ENCODE results near the gene PTPRG. TPM values are rescaled to one million over a fixed set of nuclear protein-coding genes. Genes with fewer than 3 reads are reported as not detected.

Gene PTPRG
- polyA plus RNA-seq, 3 donors = not detected

GRCh38 chr3:61673651-61674050 lies 112.3 kb downstream of the PTPRG start:
- no peaks in the 10 kb centered on the region for H3K4me1 ChIP-seq (ENCODE audit: control insufficient read depth in 1 of 2, insufficient read depth in 2 of 2, low read length in 2 of 2)
- TF ChIP-seq CTCF (IDR thresholded peaks at IDR 0.05) = no peak
- Mint-ChIP-seq H3K36me3 (no peaks in the 10 kb centered on the region), H3K27ac (no peak overlapping the region), H3K4me3 (no peak overlapping the region), H3K27me3 (ENCODE audit: low read depth in 3 of 3) (no peaks in the 10 kb centered on the region), H3K4me1 (no peaks in the 10 kb centered on the region), H3K9me3 (peaks cover 6 to 16% (median 11%) of the 10 kb centered on the region in 7 donors)
- H3K27me3 ChIP-seq (ENCODE audit: control insufficient read depth in 2 of 2, insufficient read depth in 2 of 2, low read length in 2 of 2) = no peaks in the 10 kb centered on the region
- H3K4me3 ChIP-seq (replicated peaks in 1 of 3; ENCODE audit: low read depth in 2 of 3, low read length in 3 of 3) = no peak overlapping the region
- no CpG with 5 or more reads among the region's 3 CpGs for WGBS (ENCODE audit: insufficient coverage)
- DNase-seq = no peak
- no peaks in the 10 kb centered on the region for H4K20me1 ChIP-seq (ENCODE audit: insufficient read depth, low read length)
- H3K79me2 ChIP-seq (ENCODE audit: insufficient read depth, low read length) = no peaks in the 10 kb centered on the region
- H3K27ac ChIP-seq (ENCODE audit: low read depth in 1 of 2, low read length in 2 of 2) = no peak overlapping the region
- intact Hi-C loops (cut with micrococcal nuclease) = no loop called here
- peaks cover 5 to 8% of the 10 kb centered on the region in 2 donors for H3K9me3 ChIP-seq (replicated peaks in 1 of 2; ENCODE audit: control insufficient read depth in 1 of 2, insufficient read depth in 1 of 2, low read length in 2 of 2)
- H2AFZ ChIP-seq (ENCODE audit: insufficient read depth, low read depth, low read length, poor library complexity, severe bottlenecking) = no peak overlapping the region
- H3K36me3 ChIP-seq (replicated peaks in 1 of 2; ENCODE audit: control insufficient read depth in 1 of 2, insufficient read depth in 2 of 2, low read length in 2 of 2) = no peaks in the 10 kb centered on the region
- H3K9ac ChIP-seq (ENCODE audit: insufficient read depth, low read length, poor library complexity, severe bottlenecking) = no peak overlapping the region
- H3K4me2 ChIP-seq (replicated peaks; ENCODE audit: extremely low read depth, low read length, poor library complexity, severe bottlenecking) = no peak overlapping the region

- Histone ChIP-seq H2AFZ (ENCODE audit: insufficient read depth, low read depth, low read length, poor library complexity, severe bottlenecking) (no peak overlapping the region), H3K9ac (ENCODE audit: insufficient read depth, low read length, poor library complexity, severe bottlenecking) (no peak overlapping the region), H3K4me3 (replicated peaks in 1 of 3; ENCODE audit: low read depth in 2 of 3, low read length in 3 of 3) (no peak overlapping the region), H3K27me3 (ENCODE audit: control insufficient read depth in 2 of 2, insufficient read depth in 2 of 2, low read length in 2 of 2) (no peaks in the 10 kb centered on the region), H3K9me3 (replicated peaks in 1 of 2; ENCODE audit: control insufficient read depth in 1 of 2, insufficient read depth in 1 of 2, low read length in 2 of 2) (peaks cover 8 to 10% of the 10 kb centered on the region in 2 donors), H3K79me2 (ENCODE audit: insufficient read depth, low read length) (no peaks in the 10 kb centered on the region), H4K20me1 (ENCODE audit: insufficient read depth, low read length) (no peaks in the 10 kb centered on the region), H3K36me3 (replicated peaks in 1 of 2; ENCODE audit: control insufficient read depth in 1 of 2, insufficient read depth in 2 of 2, low read length in 2 of 2) (no peaks in the 10 kb centered on the region), H3K4me2 (replicated peaks; ENCODE audit: extremely low read depth, low read length, poor library complexity, severe bottlenecking) (no peak overlapping the region), H3K4me1 (ENCODE audit: control insufficient read depth in 1 of 2, insufficient read depth in 2 of 2, low read length in 2 of 2) (no peaks in the 10 kb centered on the region), H3K27ac (ENCODE audit: low read depth in 1 of 2, low read length in 2 of 2) (no peak overlapping the region)
- peaks cover 0 to under 1% (median 0%) of the 10 kb centered on the region in 3 donors for H3K27me3 Mint-ChIP-seq (ENCODE audit: low read depth in 3 of 3)
- TF ChIP-seq CTCF (IDR thresholded peaks at IDR 0.05) = no peak
- H3K9me3 Mint-ChIP-seq = peaks cover 6 to 15% (median 8%) of the 10 kb centered on the region in 7 donors
- no peaks in the 10 kb centered on the region for H3K4me1 Mint-ChIP-seq
- H3K4me3 Mint-ChIP-seq = no peak overlapping the region
- no peaks in the 10 kb centered on the region for H3K36me3 Mint-ChIP-seq
- WGBS (ENCODE audit: insufficient coverage) = no CpG with 5 or more reads among the region's 1 CpG
- no peak overlapping the region for H3K27ac Mint-ChIP-seq
- intact Hi-C loops (cut with micrococcal nuclease) = no loop called here
- no peak for DNase-seq
These were observed 113.2 kb downstream of the PTPRG start for GRCh38 chr3:61674596-61674995.
